HG03280 (cell line): ENCODE measurements around the gene UBAC1.

Experiments used
- ATAC-seq: cut with Tn5 transposase; IDR thresholded peaks from one replicate; pipeline ENCODE4 v1.9.1; 2021; ENCODE audit warnings: mild to moderate bottlenecking, moderate library complexity; ENCODE audit not compliant: unreplicated experiment

UBAC1 gene, protein sequence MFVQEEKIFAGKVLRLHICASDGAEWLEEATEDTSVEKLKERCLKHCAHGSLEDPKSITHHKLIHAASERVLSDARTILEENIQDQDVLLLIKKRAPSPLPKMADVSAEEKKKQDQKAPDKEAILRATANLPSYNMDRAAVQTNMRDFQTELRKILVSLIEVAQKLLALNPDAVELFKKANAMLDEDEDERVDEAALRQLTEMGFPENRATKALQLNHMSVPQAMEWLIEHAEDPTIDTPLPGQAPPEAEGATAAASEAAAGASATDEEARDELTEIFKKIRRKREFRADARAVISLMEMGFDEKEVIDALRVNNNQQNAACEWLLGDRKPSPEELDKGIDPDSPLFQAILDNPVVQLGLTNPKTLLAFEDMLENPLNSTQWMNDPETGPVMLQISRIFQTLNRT

DNA sequence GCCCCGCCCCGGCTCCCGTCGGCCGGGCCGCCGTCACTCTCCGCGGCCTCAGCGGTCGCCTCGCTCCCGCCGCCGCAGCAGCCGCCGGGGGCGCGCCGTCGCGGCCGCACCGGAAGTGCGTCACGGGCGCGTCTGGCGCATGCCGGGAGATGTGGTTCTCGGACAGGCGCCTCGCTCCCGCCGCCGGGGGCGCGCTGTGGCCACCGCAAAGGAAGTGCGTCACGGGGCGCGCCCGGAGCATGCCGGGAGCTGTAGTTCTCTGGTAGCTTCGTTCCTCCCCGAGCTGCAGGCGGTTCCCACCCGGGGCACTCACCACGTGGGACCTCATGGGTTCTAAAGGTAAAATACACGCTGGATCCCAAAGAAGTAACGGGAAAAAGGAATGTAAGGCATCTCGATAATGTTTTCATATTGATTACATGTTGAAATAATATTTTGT lies at the start of gene UBAC1:
Gene UBAC1, minus strand, starts transcription at position 97 of the 439 bp plus-strand sequence. CDS start 211 bp downstream, outside the sequence.
- peak; percentile 89 for ATAC-seq

DNA sequence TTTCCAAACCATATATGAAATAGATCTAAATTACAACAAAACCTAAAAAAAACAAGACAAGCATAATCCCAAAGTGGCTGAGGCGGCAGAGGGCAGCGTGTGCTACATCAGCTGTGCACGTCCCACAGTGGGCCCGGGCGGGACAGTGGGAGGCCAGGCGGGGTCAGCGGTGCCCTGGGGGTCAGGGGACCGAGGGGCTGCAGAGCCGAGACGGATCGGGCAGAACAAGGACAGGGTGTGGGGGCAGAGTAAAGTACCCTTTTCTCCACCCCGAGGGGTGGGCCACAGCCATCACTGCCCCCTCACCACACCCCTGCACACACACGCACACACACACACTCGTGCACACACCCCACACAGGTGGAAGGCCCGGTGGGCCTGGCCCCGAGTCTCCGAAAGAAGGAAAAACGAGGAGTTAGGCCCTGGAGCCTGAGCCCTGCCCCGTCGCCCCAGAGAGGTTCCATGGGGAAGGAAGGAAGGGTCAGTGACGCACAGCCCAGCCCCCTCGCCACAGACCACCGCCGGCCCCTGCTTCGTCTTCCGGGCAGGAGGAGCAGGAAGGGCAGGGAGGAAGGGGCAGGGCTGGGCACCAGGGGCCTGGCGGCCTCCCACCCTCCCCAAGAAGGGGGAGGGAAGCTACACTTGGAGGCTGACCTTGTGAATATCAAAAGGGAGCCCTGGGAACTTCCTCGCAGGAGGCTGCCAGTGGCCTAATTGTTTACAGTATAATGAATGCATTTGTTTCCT lies 49.6 kb upstream of the UBAC1 start:
- ATAC-seq = no peak

DNA sequence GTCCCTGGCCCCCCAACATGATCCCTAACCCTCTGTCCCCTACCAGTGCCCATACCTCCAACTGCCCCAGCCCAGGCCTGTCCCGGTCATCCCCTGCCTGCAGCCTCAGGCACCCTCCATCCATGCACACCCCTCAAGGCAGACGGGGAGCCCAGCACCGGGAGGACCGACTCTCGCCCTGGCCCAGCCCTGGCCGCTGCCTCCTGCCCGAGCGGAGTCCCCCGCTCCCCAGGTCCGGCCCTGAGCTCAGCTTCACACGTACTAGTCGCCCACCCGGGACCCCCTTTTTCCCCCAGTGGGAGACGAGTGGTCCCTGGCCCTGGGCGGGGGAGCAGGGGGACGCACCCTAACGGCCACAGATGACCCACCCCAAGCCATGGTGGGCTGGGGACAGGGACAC lies 49.0 kb upstream of the UBAC1 start:
- ATAC-seq = no peak

DNA sequence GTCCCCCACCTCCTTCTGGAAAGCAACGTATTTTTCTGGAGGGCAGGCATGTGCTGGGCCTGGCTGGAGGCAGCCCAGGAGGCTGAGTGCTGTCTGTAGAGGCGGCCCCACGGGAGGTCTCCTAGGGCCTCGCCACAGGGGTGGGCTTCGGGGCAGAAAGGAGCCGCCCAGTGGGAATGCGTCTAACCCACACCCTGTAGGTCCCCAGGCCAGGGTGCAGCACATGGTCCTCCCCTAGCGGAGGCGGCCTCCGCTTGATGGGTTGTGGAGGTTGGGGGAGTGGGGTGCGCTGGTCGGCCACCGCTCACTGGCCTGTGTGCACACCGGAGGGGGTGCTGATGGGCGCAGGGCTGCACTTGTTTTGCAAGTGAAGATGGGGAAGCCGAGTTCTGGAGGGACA lies 48.3 kb upstream of the UBAC1 start:
- no peak for ATAC-seq

DNA sequence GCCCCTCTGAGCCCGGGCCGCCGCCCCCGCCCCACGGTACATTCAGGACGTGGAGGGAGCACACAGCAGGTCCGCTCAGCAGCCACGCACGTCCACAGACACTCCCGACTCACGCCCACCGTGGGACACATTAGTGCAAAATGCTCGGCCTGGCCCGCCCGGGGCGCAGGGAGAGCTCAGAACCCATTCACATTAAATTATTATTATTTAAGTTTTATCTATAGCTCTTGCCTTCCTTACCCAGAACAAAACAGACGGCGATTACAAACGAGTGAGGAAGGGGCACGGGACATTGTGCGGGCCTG lies 47.5 kb upstream of the UBAC1 start:
- no peak for ATAC-seq

DNA sequence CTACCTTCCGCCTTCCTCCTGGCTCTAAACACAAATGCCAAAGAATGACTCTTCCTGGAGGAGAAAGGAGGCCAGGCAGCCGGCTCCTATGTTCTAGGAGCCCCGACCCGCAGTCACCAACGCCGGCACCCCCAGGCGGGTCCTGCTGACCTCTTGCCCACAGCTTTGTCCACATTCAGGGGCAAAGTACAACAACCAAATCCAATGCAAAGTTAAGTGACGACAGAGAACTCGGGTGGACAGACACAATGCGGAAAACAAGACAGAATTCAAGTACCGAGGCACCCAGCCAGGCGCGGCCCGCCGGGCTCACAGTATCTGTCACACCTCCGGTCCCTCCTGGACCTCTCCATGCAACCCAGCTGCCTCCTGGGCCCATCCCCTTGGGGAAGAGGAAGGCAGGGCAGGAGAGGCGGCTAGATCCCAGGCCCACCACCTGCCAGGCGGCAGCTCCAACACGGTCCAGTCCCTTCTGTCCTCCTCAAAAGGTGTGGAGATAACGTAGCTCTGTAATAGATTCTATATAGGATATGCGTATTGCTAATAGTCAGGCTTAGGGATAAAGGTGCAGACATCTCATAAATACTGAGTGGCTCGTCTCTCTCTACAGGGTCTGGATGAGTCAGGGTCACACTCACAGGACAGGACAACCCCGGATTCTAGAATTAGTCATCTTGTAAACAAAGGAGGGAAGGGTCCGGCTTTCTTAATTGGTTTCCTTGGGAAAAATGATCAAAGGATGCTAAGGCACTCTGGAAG lies 46.9 kb upstream of the UBAC1 start:
- no peak for ATAC-seq

DNA sequence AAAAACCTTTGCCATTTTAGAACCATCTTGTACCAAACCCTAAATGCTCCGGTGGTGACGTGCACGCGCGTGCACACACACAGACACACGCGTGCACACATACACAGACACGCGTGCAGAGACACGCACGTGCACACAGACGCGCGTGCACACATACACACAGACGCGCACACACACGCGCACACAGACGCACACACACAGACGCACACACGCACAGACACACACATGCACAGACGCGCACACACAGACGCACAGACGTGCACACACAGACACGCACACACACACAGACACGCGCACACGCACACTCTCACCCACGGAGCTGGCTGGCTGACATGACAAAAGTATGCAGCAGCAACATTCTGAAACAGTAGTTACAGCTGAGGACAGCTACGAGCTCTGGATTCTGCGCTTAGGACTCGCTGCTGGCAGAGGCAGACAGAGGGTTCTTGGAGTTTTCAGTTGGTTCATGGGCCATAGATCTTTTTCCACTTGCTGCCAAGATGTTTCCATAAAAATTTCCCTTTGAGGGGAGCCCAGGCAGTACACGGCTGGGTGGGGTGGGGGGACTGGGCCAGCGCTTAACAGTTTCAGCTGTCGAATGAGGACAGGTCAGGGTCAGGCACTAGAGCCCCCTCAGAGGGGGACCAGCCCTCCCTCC lies 46.2 kb upstream of the UBAC1 start:
- ATAC-seq = no peak

DNA sequence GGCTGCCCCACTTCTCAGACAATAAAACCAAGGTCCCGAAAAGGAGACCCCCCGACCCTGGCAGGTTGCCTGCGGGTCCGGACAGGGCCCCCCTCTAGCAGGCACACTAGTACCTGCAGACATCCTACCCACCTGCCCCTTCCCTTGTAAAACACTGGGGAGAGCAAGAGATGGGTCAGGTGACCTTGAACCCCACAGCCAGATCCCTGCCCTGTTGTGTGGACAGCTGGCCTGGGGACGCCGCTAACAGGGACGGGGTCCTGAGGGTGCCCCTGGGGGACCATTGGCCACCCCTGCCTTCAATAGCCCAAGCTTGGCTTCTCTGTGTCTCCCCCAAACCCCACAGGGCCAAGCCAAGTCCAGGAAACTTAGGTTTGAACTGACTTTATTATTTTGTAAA lies 45.0 kb upstream of the UBAC1 start:
- no peak for ATAC-seq

DNA sequence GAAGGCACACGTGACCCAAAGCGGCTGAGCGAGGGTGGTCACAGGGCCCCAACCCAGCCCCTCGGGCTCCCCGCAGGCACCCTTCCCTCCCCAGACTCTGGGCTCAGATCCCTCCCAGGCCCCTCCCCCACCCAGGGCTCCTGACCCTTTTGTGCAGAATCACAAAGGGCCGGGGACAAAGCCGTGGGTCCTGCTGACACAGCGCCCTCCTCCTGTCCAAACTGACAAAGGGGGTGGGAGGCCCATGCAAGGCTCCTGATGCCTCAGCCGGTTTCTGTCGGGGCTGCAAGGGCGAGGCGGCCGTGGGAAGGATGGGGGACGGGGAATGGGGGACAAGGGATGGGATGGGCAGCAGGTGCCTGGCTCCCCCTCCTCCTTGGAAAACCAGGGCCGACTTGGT lies 43.5 kb upstream of the UBAC1 start:
- ATAC-seq = no peak

DNA sequence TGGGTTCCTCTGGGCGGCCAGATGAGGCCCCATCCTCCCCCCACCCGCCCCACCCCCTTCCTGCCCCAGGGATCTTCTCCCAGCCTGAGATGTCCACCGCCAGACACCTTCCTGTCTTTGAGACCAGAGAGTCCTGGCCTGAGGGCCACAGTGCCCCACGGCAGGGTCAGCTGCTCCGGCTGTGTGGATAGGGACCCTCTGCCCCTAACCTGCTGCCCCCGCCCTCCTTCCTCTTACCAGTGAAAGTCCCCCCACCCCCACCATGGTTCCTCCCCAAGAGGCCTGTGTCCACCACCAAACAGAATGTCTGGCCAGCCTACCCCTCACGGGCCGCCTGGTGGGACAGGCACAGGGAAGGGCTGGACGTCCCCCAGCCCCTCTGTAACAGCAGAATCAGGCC lies 43.0 kb upstream of the UBAC1 start:
- no peak for ATAC-seq

DNA sequence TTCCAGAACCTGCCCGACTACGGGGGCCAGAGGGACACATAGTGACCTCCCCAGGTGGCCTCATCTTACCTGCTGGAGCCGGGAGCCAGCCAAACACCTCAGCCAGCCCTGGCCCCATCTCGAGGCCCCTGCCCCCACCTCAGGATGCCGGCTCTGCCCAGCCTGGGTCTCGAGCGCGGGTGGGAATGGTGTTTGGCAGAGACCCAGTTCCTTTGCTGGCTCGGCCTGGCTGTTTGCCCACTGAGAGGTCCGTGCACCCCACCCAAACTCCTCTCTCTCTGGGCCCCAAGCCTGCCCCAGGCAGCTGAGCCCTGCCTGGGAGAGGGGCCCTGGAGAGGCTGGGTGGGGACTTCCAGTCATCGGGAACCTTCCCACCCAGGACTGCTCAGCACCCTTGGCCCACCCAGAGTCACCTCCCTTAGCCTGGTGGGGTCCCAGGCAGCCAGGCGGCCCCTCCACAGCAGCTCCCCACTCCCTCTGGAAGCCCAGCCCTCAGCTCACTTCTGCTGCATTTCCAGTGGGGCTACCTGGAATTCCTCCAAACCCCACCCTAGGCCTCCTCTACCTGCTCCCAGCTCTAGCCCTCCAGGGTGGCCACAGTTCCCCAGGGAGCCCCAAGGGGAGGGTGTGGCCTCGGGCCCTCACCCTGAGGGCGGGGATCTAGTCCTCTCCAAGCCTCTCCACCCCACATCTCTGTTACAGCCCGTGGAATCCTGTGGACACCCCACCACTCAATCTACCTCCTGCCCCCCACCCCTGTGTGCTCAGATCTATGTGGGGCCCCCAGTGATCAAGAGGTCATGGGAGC lies 42.4 kb upstream of the UBAC1 start:
- no peak for ATAC-seq

DNA sequence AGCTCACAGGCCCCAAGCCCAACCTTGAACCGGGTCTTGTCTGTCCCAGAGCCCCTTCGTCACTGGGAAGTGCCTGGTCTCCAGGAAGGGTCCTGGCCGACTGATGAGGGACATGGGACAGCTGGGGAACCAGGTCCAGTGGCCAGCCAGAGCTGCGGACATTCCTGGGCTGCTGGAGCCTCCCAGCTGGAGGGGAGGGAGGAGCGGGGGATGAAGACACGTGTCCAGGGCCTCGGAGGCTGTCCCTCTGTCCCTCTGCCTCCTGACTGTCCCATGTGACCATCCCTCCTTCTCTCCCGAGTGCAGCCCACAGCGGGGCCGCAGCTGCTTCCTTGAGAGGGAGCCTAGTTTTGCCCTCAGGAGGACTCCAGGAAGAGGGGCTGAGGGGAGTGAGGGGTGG lies 41.7 kb upstream of the UBAC1 start:
- ATAC-seq = no peak

DNA sequence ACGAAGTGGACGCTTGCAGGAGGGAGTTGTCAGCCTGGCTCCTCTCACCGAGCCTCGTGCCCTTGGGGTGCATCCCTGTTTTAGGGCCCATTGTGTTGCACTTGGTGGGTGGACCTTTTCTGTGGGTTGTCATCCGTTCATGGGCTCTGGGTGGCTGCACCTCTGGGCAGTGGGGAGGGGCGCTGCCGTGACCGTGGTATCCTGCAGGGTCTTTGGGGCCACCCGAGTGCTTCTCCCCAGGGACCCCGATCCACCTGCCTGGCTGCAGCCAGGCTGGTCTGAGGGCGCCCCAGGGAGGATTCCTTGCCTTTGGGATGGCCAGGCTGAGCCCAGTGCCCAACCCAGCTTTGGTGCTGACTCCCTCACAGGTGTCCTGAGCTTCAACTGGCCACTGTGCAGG lies 41.0 kb upstream of the UBAC1 start:
- ATAC-seq = no peak

DNA sequence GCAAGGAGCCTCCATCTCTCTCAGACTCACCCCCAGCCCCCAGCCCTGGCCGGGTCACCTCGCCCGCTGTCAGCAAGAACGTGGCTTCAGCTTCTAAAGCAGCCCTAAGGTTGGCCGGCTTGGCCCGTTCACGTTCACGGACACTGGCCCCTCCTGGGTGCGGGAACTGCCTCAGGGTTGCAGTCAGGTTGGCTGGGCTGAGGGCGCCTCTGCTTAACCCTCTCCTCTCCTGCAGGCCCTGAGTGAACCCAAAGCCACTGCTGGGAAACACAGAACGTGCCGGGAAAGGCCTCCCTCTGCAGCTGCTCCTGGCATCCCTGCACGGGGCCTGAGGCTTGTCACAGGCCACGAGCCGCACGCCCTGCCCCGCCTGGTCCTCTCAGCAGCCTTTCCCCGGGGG lies 40.1 kb upstream of the UBAC1 start:
- ATAC-seq = no peak

DNA sequence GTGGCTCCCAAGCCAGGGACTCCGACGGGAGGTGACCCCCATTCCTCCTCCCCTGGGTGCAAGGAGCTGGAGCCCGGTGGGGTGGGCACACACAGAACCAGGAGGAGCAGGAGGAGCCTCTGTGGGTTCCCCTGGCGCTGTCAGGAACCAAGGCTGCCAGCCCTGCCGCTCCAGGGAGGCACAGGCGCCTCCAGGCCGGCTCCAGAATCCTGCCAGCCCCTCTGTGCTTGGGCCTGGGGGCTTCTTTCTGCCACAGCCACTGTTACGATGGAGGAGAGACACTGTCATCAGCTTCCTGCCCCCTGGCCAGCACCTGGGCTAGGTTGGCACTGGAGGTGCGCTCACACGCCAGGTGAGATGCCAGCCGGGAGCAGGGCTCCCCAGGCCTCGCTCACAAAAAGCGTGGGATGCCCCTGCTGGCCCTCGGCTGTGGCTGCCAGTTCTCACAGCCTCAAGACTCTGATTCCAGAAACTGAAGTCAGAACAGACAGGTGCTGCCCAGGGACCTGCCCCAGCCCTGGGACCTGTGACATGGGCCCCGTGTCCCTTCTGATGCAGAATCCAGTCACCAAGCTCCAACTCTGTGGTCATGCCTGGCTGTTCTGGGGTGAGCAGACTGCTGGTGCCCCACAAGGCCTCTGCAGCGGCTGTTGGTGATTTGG lies 37.4 kb upstream of the UBAC1 start:
- no peak for ATAC-seq

DNA sequence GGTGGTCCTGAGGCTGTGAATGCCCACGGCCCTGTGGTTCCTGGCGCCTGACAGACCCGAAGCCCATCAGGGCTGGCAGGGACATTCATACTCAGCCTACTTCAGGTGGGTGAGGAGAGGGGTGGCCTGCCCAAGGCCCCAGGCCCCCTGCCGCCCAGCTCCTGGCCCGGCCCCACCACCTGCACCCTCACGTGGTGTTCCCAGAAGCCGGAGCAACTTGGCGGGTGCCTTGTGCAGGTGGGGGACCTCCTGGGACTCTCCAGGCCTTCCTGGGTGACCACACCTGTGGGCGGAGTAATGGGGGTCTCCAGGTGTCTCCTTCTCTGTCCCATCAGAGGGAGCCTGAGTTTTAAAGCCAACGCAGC lies 36.8 kb upstream of the UBAC1 start:
- no peak for ATAC-seq

DNA sequence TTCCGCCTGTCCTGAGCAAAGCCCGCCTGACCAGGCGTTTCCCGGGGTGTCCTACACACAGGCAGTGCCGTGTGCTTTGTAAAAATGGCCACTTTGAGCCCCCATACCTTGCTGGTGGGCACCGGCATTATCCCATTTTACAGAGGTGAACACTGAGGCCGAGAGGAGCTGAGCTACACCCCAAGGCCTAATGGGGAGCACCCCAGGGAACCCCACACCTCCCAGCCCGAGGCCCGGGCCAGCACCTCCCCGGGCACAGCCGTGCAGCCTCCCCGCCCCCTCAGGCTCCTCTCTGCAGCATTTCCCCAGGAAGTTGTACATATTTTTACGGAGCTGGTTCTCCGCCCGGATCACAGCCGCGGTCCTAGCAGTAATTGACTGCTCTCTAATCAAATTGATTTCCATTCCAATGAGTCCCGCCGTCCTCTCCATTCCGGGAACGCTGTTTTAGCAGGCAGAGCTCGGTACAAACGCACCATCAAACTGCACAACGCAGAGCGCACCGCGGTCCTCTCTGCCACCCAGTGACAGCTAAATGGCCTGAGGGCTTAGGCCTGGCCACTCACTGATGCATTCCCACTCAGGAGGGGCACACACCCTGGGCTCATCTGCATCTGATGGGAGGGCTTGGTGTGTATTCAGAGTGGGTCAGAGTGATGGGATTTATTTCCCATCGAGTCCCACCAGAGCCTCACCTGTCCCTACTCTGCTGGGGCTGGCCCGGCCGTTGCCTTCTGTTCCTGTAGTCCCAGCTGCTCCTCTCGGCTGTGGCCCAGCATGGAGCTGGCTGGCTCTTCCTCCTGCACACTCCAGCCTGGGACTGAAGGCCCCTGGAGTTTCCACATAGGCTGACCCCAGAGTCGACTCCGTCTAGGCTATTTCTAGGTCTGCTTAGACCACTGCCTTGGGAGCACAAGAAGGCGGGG lies 36.2 kb upstream of the UBAC1 start:
- no peak for ATAC-seq

DNA sequence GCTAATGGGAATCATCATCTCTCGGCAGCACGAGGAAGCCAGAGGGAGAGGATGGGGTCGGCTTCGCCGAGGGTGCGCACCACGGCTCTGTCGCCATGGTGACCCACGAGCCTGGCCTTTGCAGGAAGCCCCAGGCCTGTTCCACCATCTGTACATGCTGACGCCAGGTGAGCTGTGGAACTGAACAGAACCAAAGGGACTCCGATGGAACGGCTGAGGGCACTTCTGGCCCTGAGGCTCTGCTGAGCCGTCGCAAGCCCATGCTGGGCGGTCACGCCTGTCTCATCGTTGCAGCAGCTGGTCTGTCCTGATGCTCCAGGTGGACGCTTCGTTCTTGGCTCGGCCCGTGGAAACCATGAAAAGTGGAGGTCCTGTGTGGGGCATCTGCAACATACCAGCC lies 34.6 kb upstream of the UBAC1 start:
- no peak for ATAC-seq
